ENCODE results near the gene MALRD1. TPM values are rescaled to one million over a fixed set of nuclear protein-coding genes. Genes with fewer than 3 reads are reported as not detected.

The MALRD1 gene
- total RNA-seq, 5 donors from 2014 or later (not counting 1 experiment from before 2014, with no cell fraction given) = 0.32 TPM; not detected in 4

DNA sequence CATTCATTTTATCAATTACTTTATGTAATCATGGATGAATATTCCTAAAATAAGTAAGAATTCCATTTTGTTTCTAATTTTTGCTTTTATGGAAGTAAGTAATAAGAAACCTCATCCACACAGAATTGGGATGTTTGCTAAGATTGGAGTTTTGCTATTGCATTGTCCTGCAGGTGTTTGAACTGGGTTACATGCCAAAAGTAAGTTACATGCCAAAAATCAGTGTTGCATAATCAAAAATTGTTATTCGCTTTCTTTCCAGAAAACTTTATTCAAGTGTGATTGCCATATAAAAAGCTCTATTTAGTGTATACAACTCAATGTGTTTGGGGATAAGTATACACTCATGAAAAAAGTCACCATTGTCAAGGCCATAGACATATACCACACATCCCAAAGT lies 420.9 kb downstream of the MALRD1 start:
- H3K9me3 Mint-ChIP-seq = peaks cover 12 to 22% (median 14%) of the 10 kb centered on the region in 3 donors
- H3K9me3 ChIP-seq = no peaks in the 10 kb centered on the region
- H3K27ac ChIP-seq (ENCODE audit: low read length) = no peak overlapping the region
- H3K4me1 ChIP-seq (ENCODE audit: control insufficient read depth in 1 of 2, extremely low read depth in 1 of 2, insufficient read depth in 2 of 2, low read length in 2 of 2) = no peaks in the 10 kb centered on the region
- no peaks in the 10 kb centered on the region for H3K27me3 ChIP-seq (replicated peaks in 1 of 2; ENCODE audit: control insufficient read depth in 2 of 2, extremely low read depth in 1 of 2, insufficient read depth in 2 of 2, low read length in 1 of 2)
- no CpG with 5 or more reads among the region's 1 CpG for WGBS (ENCODE audit: insufficient coverage)
- H3K36me3 ChIP-seq (ENCODE audit: control insufficient read depth in 2 of 2, extremely low read depth in 1 of 2, insufficient read depth in 1 of 2, low read length in 1 of 2) = no peaks in the 10 kb centered on the region
- no peaks in the 10 kb centered on the region for H3K4me1 Mint-ChIP-seq
- no peaks in the 10 kb centered on the region for H3K27me3 Mint-ChIP-seq
- POLR2A ChIA-PET = no interaction called here
- H3K27ac Mint-ChIP-seq = no peak overlapping the region
- H3K4me3 ChIP-seq (ENCODE audit: control insufficient read depth in 1 of 2, extremely low read depth in 1 of 2, low read length in 1 of 2) = no peak overlapping the region
- no peak overlapping the region for H3K4me3 Mint-ChIP-seq
- H3K36me3 Mint-ChIP-seq = no peaks in the 10 kb centered on the region
- DNase-seq = no peak
- ATAC-seq (replicated peaks in 1 of 4) = no peak
- CTCF ChIA-PET = no interaction called here

DNA sequence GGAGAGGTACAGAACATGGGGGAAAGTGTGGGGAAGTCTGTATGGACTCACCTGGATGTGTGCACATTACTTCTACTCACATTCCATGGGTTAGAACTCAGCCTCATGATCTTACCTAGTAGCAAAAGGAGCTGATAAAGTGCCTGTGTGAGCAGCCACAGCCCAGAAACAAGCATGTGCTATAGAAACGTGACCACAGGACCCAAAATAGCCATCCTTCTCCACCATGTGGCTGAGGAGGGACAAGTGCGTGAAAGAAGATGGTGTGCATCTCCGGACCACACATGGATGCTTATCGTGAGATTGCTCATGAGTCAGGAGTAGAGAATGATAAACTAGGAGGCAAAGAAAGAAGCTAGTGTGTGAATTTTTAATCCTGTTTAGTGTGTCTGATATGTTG lies 431.3 kb downstream of the MALRD1 start:
- ATAC-seq (replicated peaks in 1 of 4) = no peak
- Mint-ChIP-seq H3K9me3 (peaks cover 0 to 20% (median 11%) of the 10 kb centered on the region in 3 donors), H3K27me3 (no peaks in the 10 kb centered on the region), H3K4me3 (no peak overlapping the region), H3K27ac (no peak overlapping the region), H3K36me3 (no peaks in the 10 kb centered on the region), H3K4me1 (no peaks in the 10 kb centered on the region)
- DNase-seq = no peak
- Histone ChIP-seq H3K4me1 (ENCODE audit: control insufficient read depth in 1 of 2, extremely low read depth in 1 of 2, insufficient read depth in 2 of 2, low read length in 2 of 2) (no peaks in the 10 kb centered on the region), H3K36me3 (ENCODE audit: control insufficient read depth in 2 of 2, extremely low read depth in 1 of 2, insufficient read depth in 1 of 2, low read length in 1 of 2) (no peaks in the 10 kb centered on the region), H3K4me3 (ENCODE audit: control insufficient read depth in 1 of 2, extremely low read depth in 1 of 2, low read length in 1 of 2) (no peak overlapping the region), H3K27ac (ENCODE audit: low read length) (no peak overlapping the region), H3K27me3 (replicated peaks in 1 of 2; ENCODE audit: control insufficient read depth in 2 of 2, extremely low read depth in 1 of 2, insufficient read depth in 2 of 2, low read length in 1 of 2) (no peaks in the 10 kb centered on the region), H3K9me3 (no peaks in the 10 kb centered on the region)
- WGBS (ENCODE audit: insufficient coverage) = 53% methylated on average over 3 of the region's 4 CpGs
- ChIA-PET POLR2A (no interaction called here), CTCF (no interaction called here)

DNA sequence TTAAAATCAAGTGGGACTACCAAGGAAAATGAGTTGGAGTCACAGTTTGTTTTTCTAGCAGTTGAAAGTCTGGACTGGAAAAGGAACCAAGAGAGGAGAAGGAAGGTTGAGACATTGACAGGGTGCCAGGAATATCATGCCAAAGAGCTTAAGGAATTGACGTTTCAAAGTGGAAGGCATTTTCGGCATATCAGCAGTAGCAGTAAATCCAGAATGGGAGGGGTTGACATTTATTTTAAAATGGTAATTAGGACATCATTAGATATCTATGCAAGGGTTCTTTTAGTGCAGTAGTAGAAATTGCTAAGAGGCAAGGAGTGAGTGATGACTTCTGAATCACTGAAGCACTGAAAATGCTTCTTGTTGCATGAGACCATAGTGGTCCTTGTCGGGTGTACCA lies 431.8 kb downstream of the MALRD1 start:
- Mint-ChIP-seq H3K27ac (no peak overlapping the region), H3K4me1 (no peaks in the 10 kb centered on the region), H3K36me3 (no peaks in the 10 kb centered on the region), H3K9me3 (peaks cover 0 to 20% (median 11%) of the 10 kb centered on the region in 3 donors), H3K27me3 (no peaks in the 10 kb centered on the region), H3K4me3 (no peak overlapping the region)
- H3K9me3 ChIP-seq = no peaks in the 10 kb centered on the region
- ChIA-PET CTCF (no interaction called here), POLR2A (no interaction called here)
- H3K4me1 ChIP-seq (ENCODE audit: control insufficient read depth in 1 of 2, extremely low read depth in 1 of 2, insufficient read depth in 2 of 2, low read length in 2 of 2) = no peaks in the 10 kb centered on the region
- no peak overlapping the region for H3K27ac ChIP-seq (ENCODE audit: low read length)
- DNase-seq (no peak), ATAC-seq (replicated peaks in 1 of 4) (no peak)
- H3K27me3 ChIP-seq (replicated peaks in 1 of 2; ENCODE audit: control insufficient read depth in 2 of 2, extremely low read depth in 1 of 2, insufficient read depth in 2 of 2, low read length in 1 of 2) = no peaks in the 10 kb centered on the region
- WGBS (ENCODE audit: insufficient coverage) = 86% methylated on average over 2 of the region's 3 CpGs
- no peak overlapping the region for H3K4me3 ChIP-seq (ENCODE audit: control insufficient read depth in 1 of 2, extremely low read depth in 1 of 2, low read length in 1 of 2)
- H3K36me3 ChIP-seq (ENCODE audit: control insufficient read depth in 2 of 2, extremely low read depth in 1 of 2, insufficient read depth in 1 of 2, low read length in 1 of 2) = no peaks in the 10 kb centered on the region

DNA sequence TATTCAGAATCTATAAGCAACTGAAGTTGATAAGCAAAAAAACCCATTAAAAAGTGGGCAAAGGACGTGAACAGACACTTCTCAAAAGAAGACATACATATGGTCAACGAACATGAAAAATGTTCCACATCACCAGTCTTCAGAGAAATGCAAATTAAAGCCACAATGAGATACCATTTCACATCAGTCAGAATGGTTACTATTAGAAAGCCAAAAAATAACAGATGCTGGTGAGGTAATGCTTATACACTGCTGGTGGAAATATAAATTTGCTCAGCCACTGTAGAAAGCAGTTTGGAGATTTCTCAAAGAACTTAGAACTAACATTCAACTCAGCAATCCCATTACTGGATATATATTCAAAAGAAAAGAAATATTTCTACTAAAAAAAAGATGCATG lies 434.8 kb downstream of the MALRD1 start:
- no peaks in the 10 kb centered on the region for H3K9me3 ChIP-seq
- WGBS (ENCODE audit: insufficient coverage) = no CpG with 5 or more reads among the region's 2 CpGs
- no peak for DNase-seq
- H3K4me3 ChIP-seq (ENCODE audit: control insufficient read depth in 1 of 2, extremely low read depth in 1 of 2, low read length in 1 of 2) = no peak overlapping the region
- Mint-ChIP-seq H3K27ac (no peak overlapping the region), H3K36me3 (no peaks in the 10 kb centered on the region), H3K4me1 (no peaks in the 10 kb centered on the region), H3K27me3 (no peaks in the 10 kb centered on the region), H3K9me3 (peaks cover 0 to 23% (median 14%) of the 10 kb centered on the region in 3 donors), H3K4me3 (no peak overlapping the region)
- CTCF ChIA-PET = no interaction called here
- no peaks in the 10 kb centered on the region for H3K27me3 ChIP-seq (replicated peaks in 1 of 2; ENCODE audit: control insufficient read depth in 2 of 2, extremely low read depth in 1 of 2, insufficient read depth in 2 of 2, low read length in 1 of 2)
- no peak for ATAC-seq (replicated peaks in 1 of 4)
- no peaks in the 10 kb centered on the region for H3K4me1 ChIP-seq (ENCODE audit: control insufficient read depth in 1 of 2, extremely low read depth in 1 of 2, insufficient read depth in 2 of 2, low read length in 2 of 2)
- H3K36me3 ChIP-seq (ENCODE audit: control insufficient read depth in 2 of 2, extremely low read depth in 1 of 2, insufficient read depth in 1 of 2, low read length in 1 of 2) = no peaks in the 10 kb centered on the region
- POLR2A ChIA-PET = no interaction called here
- no peak overlapping the region for H3K27ac ChIP-seq (ENCODE audit: low read length)

DNA sequence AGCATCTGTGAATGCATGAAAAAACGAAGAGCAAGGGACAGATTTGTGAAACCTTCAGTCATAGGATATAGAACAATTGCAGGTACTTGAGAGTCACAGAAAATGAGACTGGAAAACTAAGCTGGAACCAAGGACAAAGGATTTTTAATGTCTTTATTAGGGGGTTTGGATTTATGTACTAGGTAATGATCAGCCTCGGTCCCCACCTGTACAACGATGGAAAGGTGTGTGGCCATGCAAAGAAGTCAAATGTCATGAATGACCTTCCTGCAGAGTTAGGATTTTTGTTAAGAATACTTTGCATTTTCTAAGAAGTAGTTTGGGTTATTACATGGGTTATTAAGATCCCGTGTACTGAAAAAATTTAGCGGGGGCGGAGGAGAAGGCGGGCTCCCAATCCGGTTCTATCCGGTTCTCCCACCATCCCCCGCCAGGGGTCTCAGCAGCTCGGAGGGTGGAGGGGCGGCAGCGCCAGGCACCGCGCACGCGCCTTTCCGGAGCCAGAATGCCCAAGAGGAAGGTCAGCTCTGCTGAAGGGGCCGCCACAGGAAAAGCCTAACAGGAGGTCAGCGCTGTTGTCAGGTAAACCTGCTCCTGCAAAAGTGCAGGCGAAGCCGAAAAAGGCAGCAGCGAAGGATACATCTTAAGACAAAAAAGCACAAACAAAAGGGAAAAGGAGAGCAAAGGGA lies 440.1 kb downstream of the MALRD1 start:
- H3K36me3 Mint-ChIP-seq = no peaks in the 10 kb centered on the region
- no peak overlapping the region for H3K27ac ChIP-seq (ENCODE audit: low read length)
- no peaks in the 10 kb centered on the region for H3K4me1 ChIP-seq (ENCODE audit: control insufficient read depth in 1 of 2, extremely low read depth in 1 of 2, insufficient read depth in 2 of 2, low read length in 2 of 2)
- WGBS (ENCODE audit: insufficient coverage) = 57% methylated on average over 23 of the region's 23 CpGs
- peak overlapping the region in 2 of 3 donors; percentile 8 to 10 for H3K4me3 Mint-ChIP-seq
- ChIA-PET POLR2A (no interaction called here), CTCF (no interaction called here)
- peaks cover 0 to 11% (median 5%) of the 10 kb centered on the region in 3 donors for H3K9me3 Mint-ChIP-seq
- DNase-seq (peak in 3 of 35 experiments; percentile 0 to 1 (median 1)), ATAC-seq (replicated peaks in 1 of 4) (no peak)
- H3K27ac Mint-ChIP-seq = no peak overlapping the region
- no peak overlapping the region for H3K4me3 ChIP-seq (ENCODE audit: control insufficient read depth in 1 of 2, extremely low read depth in 1 of 2, low read length in 1 of 2)
- H3K36me3 ChIP-seq (ENCODE audit: control insufficient read depth in 2 of 2, extremely low read depth in 1 of 2, insufficient read depth in 1 of 2, low read length in 1 of 2) = no peaks in the 10 kb centered on the region
- H3K27me3 Mint-ChIP-seq = peaks cover 0 to 2% of the 10 kb centered on the region in 2 donors
- H3K4me1 Mint-ChIP-seq = no peaks in the 10 kb centered on the region
- H3K27me3 ChIP-seq (replicated peaks in 1 of 2; ENCODE audit: control insufficient read depth in 2 of 2, extremely low read depth in 1 of 2, insufficient read depth in 2 of 2, low read length in 1 of 2) = no peaks in the 10 kb centered on the region
- no peaks in the 10 kb centered on the region for H3K9me3 ChIP-seq

DNA sequence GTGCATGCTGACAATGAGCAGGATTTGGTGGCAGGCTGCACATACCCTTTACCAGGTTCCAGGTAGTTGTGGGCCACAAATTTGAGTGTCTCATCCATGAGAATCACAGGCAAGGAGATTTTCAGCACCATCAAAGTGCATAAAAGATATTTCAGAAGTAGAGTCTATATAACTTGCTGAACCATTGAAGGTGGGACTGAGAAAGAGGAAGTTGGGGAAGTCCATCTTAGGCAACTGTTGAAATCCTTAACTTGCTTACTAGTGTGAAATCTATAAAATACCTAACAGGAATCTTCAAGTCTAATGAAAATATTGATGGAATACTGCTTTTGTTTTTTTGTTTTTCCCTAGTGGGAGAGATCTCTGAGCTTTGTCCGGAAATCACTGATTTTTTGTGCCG lies 442.6 kb downstream of the MALRD1 start:
- Mint-ChIP-seq H3K36me3 (no peaks in the 10 kb centered on the region), H3K4me3 (no peak overlapping the region), H3K27me3 (peaks cover 0 to 2% of the 10 kb centered on the region in 2 donors), H3K27ac (no peak overlapping the region), H3K9me3 (peaks cover 4 to 24% (median 11%) of the 10 kb centered on the region in 3 donors), H3K4me1 (no peaks in the 10 kb centered on the region)
- ChIA-PET CTCF (no interaction called here), POLR2A (no interaction called here)
- WGBS (ENCODE audit: insufficient coverage) = 85% methylated on average over 2 of the region's 2 CpGs
- Histone ChIP-seq H3K4me1 (ENCODE audit: control insufficient read depth in 1 of 2, extremely low read depth in 1 of 2, insufficient read depth in 2 of 2, low read length in 2 of 2) (no peaks in the 10 kb centered on the region), H3K27ac (ENCODE audit: low read length) (no peak overlapping the region), H3K4me3 (ENCODE audit: control insufficient read depth in 1 of 2, extremely low read depth in 1 of 2, low read length in 1 of 2) (no peak overlapping the region), H3K27me3 (replicated peaks in 1 of 2; ENCODE audit: control insufficient read depth in 2 of 2, extremely low read depth in 1 of 2, insufficient read depth in 2 of 2, low read length in 1 of 2) (no peaks in the 10 kb centered on the region), H3K9me3 (no peaks in the 10 kb centered on the region), H3K36me3 (ENCODE audit: control insufficient read depth in 2 of 2, extremely low read depth in 1 of 2, insufficient read depth in 1 of 2, low read length in 1 of 2) (no peaks in the 10 kb centered on the region)
- ATAC-seq (replicated peaks in 1 of 4) = no peak
- DNase-seq = no peak

DNA sequence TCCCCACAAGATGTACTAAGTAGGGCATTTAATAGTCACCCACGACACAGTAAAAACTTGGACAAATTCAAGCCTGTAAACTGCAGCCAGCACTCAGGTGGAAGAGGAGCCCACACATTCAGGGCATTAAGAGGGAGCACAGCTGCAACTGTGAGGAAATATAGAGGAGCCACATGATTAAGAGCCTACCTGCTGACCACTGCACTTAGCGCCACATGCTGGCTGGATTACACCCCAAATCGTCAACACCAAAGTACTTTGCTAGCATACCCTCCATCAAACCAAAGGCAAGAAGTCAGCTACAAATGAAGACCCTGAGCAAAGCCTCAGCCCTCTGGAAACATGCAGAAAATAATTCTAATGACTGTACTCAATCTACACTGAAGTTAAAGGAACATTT lies 445.3 kb downstream of the MALRD1 start:
- no peak for DNase-seq
- H3K4me1 Mint-ChIP-seq = no peaks in the 10 kb centered on the region
- peaks cover 0 to 2% of the 10 kb centered on the region in 2 donors for H3K27me3 Mint-ChIP-seq
- CTCF ChIA-PET = no interaction called here
- no peaks in the 10 kb centered on the region for H3K36me3 ChIP-seq (ENCODE audit: control insufficient read depth in 2 of 2, extremely low read depth in 1 of 2, insufficient read depth in 1 of 2, low read length in 1 of 2)
- 81% methylated on average over 2 of the region's 3 CpGs for WGBS (ENCODE audit: insufficient coverage)
- no peak overlapping the region for H3K27ac ChIP-seq (ENCODE audit: low read length)
- H3K4me3 Mint-ChIP-seq = no peak overlapping the region
- no peaks in the 10 kb centered on the region for H3K36me3 Mint-ChIP-seq
- H3K27me3 ChIP-seq (replicated peaks in 1 of 2; ENCODE audit: control insufficient read depth in 2 of 2, extremely low read depth in 1 of 2, insufficient read depth in 2 of 2, low read length in 1 of 2) = no peaks in the 10 kb centered on the region
- no peaks in the 10 kb centered on the region for H3K4me1 ChIP-seq (ENCODE audit: control insufficient read depth in 1 of 2, extremely low read depth in 1 of 2, insufficient read depth in 2 of 2, low read length in 2 of 2)
- H3K4me3 ChIP-seq (ENCODE audit: control insufficient read depth in 1 of 2, extremely low read depth in 1 of 2, low read length in 1 of 2) = no peak overlapping the region
- POLR2A ChIA-PET = no interaction called here
- no peak overlapping the region for H3K27ac Mint-ChIP-seq
- peaks cover 7 to 21% (median 11%) of the 10 kb centered on the region in 3 donors for H3K9me3 Mint-ChIP-seq
- ATAC-seq (replicated peaks in 1 of 4) = no peak
- H3K9me3 ChIP-seq = no peaks in the 10 kb centered on the region
